HG02943 (cell line): Measurements from ENCODE around the gene ST6GALNAC4.
"Not testable (repeated sequence)": the region's sequence is repeated elsewhere in the genome, so short reads cannot be mapped to it uniquely, and the experiment has no call there.

Experiments
- ATAC-seq: cut with Tn5 transposase; IDR thresholded peaks from one replicate; pipeline ENCODE4 v1.9.1; 2021; ENCODE audit warnings: mild to moderate bottlenecking, low read depth, moderate library complexity; ENCODE audit not compliant: unreplicated experiment

ST6GALNAC4 gene

DNA sequence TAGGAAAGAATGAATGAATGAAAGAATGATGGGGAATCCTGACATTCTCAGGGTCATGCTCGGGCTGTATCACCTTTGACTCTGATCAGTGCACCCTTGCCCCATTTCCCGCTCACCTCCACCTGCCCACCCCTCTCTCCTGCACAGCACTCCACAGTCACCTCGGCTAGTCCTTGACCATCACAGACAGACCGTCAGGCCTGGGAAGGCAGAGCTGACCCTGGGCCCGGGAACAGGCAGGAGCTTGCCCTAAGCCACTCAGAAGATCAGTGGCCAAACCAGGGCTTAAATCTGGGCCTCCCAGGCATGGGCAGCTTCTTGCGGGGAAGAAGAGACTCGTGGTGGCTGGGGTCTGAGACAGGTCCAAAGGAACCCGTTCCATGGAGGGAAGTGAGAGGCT is 21.0 kb downstream of the ST6GALNAC4 start:
- ATAC-seq = no peak

DNA sequence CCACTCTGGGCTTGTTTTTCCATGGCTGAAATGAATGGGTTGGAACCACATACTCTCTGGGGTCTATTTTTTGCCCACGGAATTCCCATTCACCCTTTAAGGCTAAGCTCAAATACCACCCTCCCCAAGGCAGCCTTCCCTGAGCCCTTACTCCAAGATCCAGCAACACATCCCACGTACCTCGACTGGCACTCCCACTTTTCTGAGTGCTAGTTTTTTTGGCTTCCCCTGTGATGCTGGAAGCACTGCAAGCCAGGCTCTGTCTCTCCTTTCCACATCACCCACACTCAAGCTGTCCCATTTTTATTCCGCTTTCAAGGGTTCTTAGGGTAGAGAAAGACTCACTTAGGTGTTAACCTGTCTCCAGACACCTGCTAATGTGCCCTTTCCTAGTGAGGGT is 23.4 kb downstream of the ST6GALNAC4 start:
- ATAC-seq = no peak

DNA sequence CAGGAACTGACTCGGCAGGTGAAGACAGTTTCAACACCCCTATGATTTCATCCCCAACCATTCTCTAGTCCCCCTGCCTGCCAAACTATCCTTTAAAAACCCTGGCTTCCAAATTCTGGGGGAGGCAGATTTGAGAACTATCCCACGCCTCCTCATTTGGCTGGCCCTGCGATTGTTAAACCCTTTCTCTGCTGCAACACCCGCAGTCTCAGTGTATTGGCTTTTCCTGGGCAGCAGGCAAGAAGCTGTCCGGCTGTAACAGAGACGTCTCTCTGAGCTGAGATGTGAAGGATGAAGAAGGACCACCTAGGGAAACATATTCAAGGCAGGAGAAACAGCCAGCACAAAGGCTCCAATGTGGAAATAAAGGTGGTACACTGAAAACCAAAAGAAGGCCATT is 24.0 kb downstream of the ST6GALNAC4 start:
- ATAC-seq = no peak

DNA sequence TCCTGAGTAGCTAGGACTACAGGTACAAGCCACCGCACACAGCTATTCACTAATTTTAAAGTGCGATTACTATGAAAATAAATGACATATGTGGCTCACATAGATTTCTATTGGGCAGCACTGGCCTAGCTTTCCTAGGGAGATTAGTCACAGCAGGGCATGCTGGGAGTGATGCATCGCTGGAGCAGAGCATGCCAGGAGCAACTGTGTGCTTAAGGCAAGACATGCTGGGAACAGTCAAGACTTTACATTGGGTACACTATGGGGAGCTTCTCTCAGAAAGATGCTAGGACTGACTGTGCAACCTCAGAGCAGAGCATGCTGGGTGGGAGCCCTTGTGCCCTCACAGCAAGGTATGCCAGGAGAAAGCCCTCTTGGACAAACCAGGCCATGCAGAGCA is 26.8 kb downstream of the ST6GALNAC4 start:
- no peak for ATAC-seq

DNA sequence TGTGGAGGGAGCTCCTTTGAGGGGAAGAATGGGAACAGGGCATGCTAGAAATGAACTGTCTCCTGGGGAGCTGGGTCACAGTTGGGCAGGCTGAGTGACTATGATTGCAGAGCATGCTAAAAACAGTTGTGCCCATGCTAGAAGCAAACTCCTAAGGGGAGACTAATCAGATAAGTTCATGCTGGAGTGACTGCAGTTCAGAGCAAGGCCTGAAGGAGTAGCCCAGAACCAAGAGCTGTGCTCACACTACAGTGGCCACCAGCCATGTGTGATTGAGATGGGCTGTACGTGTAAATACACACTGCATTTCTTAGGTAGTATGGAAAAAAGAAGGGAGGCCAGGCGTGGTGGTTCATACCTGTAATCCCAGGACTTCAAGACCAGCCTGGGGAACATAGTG is 29.0 kb downstream of the ST6GALNAC4 start:
- ATAC-seq = no peak

DNA sequence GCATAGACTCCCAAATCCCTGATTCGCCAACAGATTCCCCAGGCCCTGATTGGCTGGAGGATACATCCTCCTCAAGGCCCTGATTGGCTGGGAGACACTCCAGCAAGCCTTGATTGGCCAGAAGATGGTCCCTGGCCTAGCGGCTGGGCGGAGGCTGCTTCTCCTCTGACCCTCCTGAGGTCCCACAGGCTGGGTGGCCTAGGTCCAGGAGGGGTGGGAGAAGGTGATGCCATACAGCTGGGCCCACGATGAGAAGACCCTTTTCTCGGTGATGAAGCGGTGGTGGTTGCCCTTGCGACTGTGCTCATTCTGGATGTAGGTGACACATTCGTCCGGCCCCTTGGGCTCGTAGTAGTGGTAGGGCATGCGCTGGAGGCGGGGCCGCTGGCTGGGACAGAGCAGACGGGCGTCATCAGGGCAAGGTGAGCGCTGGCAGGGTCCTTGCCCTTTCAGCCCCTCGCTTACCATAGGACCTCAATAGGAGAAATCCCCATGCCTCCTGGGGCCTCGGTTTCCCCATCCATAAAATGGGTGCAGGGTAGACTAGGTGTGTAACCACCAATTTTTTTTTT is 30.4 kb downstream of the ST6GALNAC4 start:
- no peak for ATAC-seq

DNA sequence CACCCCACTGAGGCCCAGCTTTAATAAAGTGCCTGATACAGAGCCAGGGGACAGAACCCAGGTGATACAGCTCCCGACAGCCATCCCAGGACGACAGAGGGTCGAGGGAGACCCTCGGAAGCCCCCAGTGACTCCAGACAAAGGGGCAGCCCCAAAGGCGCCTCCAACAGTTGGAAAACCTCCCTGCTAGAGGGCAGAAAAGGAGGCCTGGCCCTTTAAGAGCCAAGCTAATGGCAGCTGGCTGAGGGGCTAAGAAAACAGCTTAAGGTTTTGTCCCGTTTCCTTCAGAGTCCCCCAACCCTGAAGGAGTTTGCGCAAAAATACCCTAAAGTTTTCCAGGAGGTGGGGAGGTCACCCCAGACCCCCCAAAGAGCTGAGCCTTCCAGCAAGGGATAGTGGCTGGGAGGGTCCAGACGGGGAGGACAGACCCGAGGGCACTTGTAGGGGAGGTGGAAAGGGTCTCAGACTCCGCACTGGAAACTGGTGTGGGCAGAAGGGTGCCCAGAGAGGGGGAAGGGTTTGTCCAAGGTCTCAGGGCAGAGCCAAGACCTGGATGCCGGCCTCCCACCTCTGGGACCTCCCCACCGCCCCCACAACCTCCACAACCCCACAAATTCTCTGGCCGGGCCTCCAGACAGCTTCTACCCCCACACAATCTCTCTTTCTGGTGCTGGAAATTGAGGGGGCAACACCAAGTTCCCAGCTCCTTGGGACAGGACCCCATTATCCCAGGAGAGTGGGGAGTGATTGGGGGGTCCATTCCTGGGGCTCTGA is 31.1 kb downstream of the ST6GALNAC4 start:
- no peak for ATAC-seq

DNA sequence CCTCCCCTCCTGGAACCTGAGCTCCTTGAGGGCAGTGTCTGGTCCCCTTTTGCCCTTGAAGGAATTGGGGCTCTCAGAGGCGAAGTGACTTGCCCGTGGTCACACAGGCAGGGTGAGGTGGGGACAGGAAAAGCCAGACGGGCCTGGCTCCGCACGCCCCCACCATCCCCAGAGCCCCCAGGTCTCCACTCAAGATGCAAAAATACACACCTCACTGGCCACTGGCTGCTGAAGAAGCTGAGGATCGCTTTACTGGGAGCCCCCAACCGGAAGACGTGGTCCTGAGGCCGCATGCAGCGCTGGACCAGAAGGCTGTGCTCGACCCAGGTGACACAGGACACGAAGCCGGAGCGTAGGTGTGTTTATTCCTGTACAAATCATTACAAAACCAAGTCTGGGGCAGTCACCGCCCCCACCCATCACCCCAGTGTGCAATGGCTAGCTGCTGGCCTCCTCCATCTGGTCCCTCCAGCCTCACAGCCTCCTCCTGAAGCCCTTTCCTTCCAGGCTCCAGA is 31.8 kb downstream of the ST6GALNAC4 start:
- no peak for ATAC-seq

DNA sequence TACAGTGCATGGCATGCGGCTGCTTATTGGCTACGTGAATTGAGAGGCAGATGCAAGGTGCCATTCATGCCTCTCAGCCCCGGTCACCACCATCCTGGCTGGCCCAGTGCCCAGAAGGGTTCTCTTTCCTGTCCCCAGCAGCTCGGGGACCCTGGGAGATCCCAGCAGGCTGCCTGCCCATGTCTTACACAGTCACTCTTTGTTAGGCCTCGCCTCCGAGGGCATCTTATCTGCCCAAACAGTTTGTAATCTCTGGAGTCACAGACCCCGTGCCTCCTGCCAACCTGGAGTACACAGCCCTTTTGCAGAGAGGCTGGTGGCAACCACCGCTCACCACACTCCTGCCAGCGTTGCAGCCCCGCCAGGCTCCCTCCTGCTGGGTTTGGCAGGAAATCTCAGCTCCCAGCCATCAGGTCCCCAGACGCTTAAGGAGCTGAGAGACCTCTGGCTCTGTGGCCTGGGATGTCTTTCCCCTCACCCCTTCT is 32.4 kb downstream of the ST6GALNAC4 start:
- ATAC-seq = no peak

DNA sequence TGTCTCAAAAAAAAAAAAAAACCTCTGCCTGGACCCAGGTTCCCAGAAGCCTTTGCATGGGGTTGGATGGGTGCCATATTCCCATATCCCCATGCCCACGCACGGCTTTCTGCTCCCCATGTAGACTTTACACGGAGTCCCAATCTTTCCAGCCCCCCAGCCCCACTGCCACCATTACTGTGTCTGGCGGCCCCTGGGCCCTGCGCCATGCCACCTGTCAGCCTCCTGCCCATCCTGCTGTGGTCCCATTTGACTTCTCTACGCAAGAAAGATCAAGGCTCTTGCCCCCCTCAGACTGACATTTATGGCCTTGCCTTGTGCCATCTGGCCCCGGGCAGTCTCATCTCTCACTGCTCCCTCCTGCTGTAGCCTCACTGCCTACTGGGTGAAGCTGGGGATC is 32.9 kb downstream of the ST6GALNAC4 start:
- ATAC-seq = no peak

DNA sequence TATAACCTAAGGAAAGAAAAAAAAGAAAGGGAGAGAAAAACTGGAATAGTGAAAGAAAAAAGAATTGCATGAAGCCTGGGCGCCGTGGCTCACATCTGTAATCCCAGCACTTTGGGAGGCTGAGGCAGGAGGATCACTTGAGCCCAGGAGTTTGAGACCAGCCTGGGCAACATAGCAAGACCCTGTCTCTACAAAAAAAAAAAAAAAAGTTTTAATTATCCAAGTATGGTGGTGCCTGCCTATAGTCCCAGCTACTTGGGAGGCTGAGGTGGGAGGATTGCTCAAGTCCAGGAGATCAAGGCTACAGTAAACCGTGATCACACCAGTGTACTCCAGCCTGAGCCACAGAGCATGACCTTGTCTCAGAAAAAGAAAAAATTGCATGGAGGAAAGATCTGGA is 35.1 kb downstream of the ST6GALNAC4 start:
- not testable (repeated sequence) for ATAC-seq

DNA sequence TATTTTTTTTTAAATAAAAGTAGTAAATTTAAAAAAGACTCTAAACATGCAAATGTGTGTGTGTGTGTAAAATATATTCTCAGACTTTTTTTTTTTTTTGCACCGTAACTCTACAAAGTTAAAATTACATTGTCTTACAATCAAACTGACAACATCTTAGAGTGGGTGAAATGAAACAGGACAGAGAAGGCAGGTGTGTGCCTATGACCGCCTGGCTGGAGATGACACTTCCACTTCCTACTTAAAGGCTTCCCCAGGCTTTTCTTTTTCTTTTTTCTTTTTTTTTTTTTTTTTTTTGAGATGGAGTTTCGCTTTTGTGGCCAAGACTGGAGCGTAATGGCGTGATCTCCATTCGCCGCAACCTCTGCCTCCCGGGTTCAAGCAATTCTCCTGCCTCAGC is 36.7 kb downstream of the ST6GALNAC4 start:
- ATAC-seq = no peak

DNA sequence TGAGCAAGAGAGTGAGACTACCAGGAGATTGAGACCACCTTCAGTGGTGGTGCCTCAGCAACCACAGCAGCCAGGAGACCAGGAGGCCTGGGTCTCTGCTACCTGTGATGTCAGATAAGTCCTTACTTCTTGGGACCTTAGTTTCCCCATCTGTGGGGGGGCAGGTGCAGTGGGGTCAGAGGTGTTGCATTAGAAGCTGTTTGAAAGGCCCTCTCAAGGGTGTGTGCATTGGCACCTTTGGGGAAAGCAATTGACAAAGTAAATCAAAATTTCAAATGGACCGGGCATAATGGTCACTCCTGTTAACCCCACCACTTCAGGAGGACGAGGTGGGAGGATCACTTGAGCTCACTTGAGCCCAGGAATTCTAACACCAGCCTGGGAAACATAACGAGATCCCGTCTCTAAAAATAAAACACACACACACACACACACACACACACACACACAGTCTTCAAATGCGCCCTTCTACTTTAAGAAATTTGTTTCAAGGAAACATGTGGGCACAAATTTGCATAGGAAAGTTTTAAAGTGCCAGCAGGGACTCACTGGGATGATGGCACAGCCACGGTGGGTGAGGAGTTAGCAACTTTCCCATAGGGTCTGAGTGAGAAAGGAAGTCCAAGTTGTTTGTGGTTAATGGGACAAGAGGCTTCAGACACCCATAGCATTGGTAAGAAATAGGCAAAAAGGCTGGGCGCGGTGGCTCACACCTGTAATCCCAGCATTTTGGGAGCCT is 38.0 kb downstream of the ST6GALNAC4 start:
- ATAC-seq = no peak

DNA sequence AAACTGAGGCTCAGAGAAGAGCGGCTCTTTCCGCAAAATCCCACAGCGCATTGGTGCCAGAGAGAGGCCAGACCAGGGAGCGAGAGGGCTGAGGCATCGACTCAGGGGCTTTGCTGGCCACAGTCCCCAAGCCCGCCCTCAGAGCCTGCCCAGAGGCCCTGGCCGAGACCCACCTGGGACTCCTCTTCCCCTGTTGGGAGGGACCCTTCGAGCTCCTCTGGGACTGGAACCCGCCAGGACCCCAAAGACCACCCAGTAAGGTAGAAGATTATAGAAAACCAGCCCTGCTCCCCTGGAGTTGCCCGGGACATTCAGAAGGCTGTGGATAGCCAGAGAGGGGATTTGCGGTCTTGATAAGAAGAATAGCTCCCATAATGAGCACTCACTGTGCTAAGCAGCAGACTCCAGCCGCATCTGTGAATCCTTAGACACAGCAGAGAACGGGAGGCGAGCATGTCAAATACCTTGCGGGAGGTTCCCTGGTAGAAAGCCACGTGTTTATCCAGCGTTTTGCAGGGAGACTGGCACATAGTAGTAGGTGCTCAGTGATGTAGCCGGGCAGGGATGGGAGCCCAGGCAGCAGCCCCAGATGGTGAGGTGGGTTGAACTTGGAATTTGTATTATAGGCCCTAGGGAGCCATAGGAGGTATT is 38.7 kb downstream of the ST6GALNAC4 start:
- no peak for ATAC-seq

DNA sequence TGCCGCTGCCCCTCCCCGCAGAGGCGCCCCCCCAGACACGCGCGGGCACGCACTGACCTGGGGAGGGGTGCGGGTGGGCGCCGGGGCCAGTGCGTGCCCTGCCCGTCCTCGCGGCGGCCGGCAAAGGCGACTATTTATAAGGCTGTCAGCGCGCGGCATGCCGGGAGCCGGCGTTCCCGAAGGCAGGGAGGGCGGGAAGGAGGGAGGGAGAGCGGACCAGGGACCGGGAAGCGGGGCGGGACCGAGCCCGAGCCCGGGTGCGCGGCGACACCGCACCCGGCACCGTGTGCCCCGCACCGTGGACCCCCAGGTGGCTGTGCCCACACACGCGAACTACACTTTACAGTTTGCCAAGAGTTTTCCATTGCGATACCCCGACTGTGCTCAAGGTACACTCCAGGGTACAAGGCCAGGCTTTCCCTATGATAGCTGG is 39.3 kb downstream of the ST6GALNAC4 start, which contains the start of gene AK1:
Gene AK1, minus strand, starts transcription at position 110 of the 433 bp plus-strand sequence. CDS start 3,058 bp downstream, outside the sequence.
- no peak for ATAC-seq

DNA sequence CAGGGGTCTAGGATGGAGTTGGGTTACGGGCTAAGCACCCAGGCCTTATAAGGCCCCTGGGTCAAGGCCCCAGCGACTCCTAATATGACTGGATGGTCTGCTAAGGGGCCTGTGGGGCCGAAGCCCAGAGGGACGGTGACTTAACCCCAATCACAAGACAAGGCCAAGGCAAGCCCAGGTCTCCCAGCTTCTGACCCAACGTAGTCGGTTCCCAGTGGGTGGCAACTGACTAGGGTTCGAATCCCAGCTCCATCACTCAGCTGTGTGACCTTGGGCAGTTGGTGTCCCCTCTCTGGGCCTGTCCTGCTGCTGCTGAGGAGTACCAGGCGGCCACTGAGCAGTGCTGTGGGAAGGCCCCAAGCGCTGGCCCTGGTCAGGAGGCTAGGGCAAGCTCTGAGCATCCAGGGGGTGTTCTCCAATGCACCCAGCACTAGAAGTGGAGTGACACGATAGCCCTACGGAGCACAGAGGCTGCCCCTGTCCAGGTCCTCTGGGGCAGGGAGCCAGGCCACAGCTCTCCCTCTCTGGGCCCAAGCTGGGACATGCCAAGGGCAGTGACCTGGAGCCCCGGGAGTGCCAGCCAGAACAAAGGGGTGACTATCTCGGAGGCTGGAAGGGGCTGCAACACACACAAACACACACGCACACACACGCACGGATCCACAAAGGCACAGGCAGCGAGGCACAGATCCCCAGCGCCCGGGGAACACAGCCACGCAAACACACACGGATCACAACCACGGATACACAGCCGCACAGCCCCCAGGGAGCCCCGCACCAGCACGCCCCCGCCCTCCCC is 39.9 kb downstream of the ST6GALNAC4 start:
- ATAC-seq = no peak

DNA sequence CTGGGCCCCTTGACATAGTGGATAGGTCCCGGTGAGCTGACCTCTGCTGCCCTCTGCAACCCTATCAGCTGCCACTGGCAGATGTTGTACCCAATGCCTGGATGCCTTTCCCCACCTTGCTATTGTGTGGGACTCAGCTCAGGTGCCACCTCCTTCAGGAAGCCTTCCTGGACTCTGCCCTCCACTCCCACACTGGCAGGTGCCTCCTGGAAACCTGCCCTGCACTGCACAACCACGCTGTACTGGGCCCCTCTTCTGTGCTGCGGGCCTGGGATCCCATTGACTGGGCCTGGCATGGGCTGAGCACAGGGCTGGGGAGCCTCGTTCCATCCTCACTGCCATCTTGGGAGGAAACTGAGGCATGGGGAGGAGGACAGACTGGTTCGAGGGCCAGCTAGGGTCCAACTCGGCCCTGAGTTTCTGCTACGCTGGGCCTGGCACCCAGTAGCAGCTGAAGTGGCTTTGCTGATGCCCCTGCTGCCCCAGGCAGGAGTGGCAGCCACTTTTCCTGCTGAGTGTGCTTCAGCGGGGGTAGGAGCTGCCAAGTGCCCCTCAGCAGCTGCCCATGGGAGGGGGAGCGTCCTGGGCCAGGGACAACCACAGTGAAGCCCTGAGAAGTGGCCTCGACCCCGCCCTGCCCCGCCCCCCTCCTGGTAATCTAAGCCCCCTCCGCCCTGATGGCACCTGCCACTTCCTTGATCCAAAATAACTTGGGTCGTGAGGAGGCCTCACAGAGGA is 40.6 kb downstream of the ST6GALNAC4 start:
- no peak for ATAC-seq

DNA sequence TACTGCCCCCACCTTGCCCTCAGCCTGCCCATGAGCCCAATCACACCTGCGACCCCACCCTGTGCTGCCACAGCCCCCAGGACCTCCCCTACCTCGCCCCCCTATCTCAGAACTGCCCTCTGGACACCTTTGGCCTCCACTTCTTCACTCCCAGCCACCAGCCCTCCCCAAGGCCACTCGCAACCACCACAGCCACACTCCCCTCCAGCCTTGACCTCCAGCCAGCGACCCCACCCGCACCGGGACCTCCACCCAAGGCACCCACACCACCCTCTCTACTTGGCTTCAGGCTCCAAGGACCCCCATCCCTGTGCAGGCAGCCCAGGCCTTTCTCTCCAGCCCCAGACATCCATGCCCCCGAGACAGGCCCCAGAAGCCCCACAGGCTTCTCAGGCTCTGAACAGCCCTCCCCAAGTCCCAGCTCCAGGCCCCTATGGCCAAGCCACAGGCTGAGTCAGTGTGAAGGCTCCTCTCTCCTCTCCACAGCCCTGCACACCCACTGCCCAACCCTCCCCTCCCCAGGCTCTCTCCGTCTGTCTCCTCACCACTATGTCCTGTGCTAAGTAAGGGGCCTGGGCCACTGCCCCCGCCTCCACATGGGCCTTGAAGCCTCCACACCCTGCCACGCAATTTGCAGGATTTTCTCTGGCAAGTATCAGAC is 41.4 kb downstream of the ST6GALNAC4 start:
- ATAC-seq = no peak
